SU-DHL-6 (cell line): ENCODE results near the gene UBE2E2.

Source experiments
- H2AFZ ChIP-seq: fragments of 200-600 bp; sonication (generic); 2 replicates; pipeline ENCODE4 v1.6.1; 2014; ENCODE audit warnings: low read depth, mild to moderate bottlenecking, moderate library complexity, mixed read lengths, antibody characterized with exemption, low read length; ENCODE audit not compliant: severe bottlenecking
- H3F3A ChIP-seq: fragments of 200-600 bp; shearing (Covaris generic); 2 replicates; pipeline ENCODE4 v1.6.0; 2016; ENCODE audit warnings: antibody characterized with exemption, mild to moderate bottlenecking; ENCODE audit not compliant: insufficient read depth
- H3K27ac ChIP-seq: fragments of 200-600 bp; sonication (generic); 2 replicates; pipeline ENCODE4 v1.5.1; 2016; ENCODE audit warnings: low read depth, mild to moderate bottlenecking, low read length, moderate library complexity, mixed read lengths
- H3K27me3 ChIP-seq: fragments of 200-600 bp; sonication (generic), shearing (Covaris generic); 2 replicates; pipeline ENCODE4 v1.6.0; 2014; ENCODE audit warnings: mild to moderate bottlenecking, low read length
- H3K36me3 ChIP-seq: fragments of 200-600 bp; sonication (generic); 2 replicates; pipeline ENCODE4 v1.6.1; 2014; ENCODE audit warnings: mild to moderate bottlenecking, low read length, mixed read lengths
- H3K4me2 ChIP-seq: fragments of 300-600, 200-600 bp; shearing (Covaris generic), sonication (generic); 2 replicates; pipeline ENCODE4 v1.6.0; 2014; ENCODE audit warnings: low read length, low read depth, mild to moderate bottlenecking; ENCODE audit not compliant: poor library complexity, severe bottlenecking
- H3K4me3 ChIP-seq: fragments of 200-600 bp; sonication (generic); 2 replicates; pipeline ENCODE4 v1.5.1; 2014; ENCODE audit warnings: antibody characterized with exemption, low read length, mild to moderate bottlenecking, mixed read lengths; ENCODE audit not compliant: insufficient read depth, poor library complexity, severe bottlenecking
- H3K79me2 ChIP-seq: fragments of 200-600 bp; sonication (generic); 2 replicates; pipeline ENCODE4 v1.6.1; 2014; ENCODE audit warnings: mild to moderate bottlenecking, low read length, moderate library complexity; ENCODE audit not compliant: insufficient read depth
- H3K9ac ChIP-seq: fragments of 200-600 bp; sonication (generic); 2 replicates; pipeline ENCODE4 v1.7.0; 2014; ENCODE audit warnings: mild to moderate bottlenecking, low read length
- H3K9me2 ChIP-seq: fragments of 200-600 bp; sonication (generic); replicated peaks from 2 replicates; pipeline ENCODE4 v1.6.1; 2014; ENCODE audit warnings: low read length; ENCODE audit not compliant: insufficient read depth
- H3K9me3 ChIP-seq: fragments of 200-600 bp; sonication (generic); 2 replicates; pipeline ENCODE4 v1.6.1; 2014; ENCODE audit warnings: low read length, mixed read lengths; ENCODE audit not compliant: insufficient read depth
- H4K20me1 ChIP-seq: fragments of 200-600 bp; sonication (generic); 2 replicates; pipeline ENCODE4 v1.6.1; 2014; ENCODE audit warnings: low read depth, mild to moderate bottlenecking, antibody characterized with exemption, low read length, moderate library complexity, mixed read lengths
- EZH2phosphoT487 ChIP-seq: fragments of 200-600 bp; sonication (generic), shearing (Covaris generic); conservative IDR thresholded peaks from 2 replicates; pipeline ENCODE4 v1.6.1; 2018; ENCODE audit warnings: mild to moderate bottlenecking, antibody characterized with exemption, low read length, moderate library complexity, mixed read lengths
- TF ChIP-seq, protein P1 (sequence below): fragments of 200-600 bp; sonication (generic); IDR thresholded peaks from one replicate; pipeline ENCODE4 v1.5.1; 2017; ENCODE audit warnings: antibody characterized with exemption, mild to moderate bottlenecking, low read length, moderate library complexity; ENCODE audit not compliant: insufficient read depth, poor library complexity, severe bottlenecking

The UBE2E2 gene

DNA sequence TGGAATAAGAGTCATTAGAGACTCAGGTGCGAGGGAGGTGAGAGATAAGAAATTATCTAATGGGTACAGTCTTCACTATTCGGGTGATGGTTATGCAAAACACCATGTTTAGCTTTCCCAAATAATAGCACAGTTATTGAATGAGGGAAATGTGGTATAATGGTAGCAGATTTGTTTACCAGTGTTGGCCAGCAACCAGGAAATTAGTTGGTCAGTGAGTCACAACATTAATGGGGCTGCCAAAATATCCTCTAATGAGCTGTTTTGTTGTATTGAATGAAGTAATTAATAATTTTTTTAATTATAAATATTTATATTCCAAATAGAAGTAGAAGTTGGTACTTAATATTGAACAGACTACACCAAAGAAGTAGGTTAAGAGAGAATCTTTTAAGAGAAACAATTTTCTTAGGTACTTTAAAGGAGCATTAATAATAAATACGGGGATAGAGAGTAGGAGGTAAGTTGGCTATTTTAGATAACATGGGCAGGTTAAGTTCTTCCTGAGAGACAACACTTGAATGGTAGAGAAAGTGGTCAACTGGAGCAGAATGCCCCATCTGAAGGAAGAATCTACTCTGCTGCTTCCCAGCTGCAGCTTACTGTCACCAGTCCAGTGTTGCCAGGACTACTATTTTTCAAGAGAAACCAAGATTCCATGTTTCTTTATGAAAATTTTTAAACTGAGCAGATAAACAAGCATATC lies 218.8 kb downstream of the UBE2E2 start:
- Histone ChIP-seq H3F3A (no peaks in the 10 kb centered on the region), H3K9me2 (no peaks in the 10 kb centered on the region), H3K27me3 (no peaks in the 10 kb centered on the region), H2AFZ (no peak overlapping the region), H3K4me2 (no peak overlapping the region), H3K79me2 (no peaks in the 10 kb centered on the region), H3K4me3 (no peak overlapping the region), H3K9me3 (no peaks in the 10 kb centered on the region), H3K36me3 (no peaks in the 10 kb centered on the region), H3K27ac (no peak overlapping the region), H4K20me1 (peaks cover 11% of the 10 kb centered on the region), H3K9ac (no peak overlapping the region)
- TF ChIP-seq, protein P1, sequence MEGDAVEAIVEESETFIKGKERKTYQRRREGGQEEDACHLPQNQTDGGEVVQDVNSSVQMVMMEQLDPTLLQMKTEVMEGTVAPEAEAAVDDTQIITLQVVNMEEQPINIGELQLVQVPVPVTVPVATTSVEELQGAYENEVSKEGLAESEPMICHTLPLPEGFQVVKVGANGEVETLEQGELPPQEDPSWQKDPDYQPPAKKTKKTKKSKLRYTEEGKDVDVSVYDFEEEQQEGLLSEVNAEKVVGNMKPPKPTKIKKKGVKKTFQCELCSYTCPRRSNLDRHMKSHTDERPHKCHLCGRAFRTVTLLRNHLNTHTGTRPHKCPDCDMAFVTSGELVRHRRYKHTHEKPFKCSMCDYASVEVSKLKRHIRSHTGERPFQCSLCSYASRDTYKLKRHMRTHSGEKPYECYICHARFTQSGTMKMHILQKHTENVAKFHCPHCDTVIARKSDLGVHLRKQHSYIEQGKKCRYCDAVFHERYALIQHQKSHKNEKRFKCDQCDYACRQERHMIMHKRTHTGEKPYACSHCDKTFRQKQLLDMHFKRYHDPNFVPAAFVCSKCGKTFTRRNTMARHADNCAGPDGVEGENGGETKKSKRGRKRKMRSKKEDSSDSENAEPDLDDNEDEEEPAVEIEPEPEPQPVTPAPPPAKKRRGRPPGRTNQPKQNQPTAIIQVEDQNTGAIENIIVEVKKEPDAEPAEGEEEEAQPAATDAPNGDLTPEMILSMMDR = no peak
- no peak for TF ChIP-seq EZH2phosphoT487

DNA sequence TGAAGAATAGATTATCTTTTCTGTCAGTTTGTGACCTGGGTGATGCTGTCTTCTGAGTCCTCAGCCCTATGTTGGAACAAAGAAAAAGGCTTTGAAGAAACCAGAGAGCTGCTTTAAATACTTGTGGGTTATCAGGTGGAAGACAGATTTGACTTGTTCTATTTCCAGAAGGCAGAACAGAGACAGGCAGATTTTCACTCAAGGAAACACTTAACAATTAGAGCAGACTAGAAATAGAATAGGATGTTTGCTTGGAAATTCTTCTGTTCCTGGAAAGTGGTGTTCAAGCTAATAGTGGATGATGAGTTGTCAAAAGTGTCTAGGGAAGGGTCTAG lies 219.4 kb downstream of the UBE2E2 start:
- Histone ChIP-seq H4K20me1 (peaks cover 11% of the 10 kb centered on the region), H3K9me3 (no peaks in the 10 kb centered on the region), H3F3A (no peaks in the 10 kb centered on the region), H3K4me3 (no peak overlapping the region), H2AFZ (no peak overlapping the region), H3K4me2 (no peak overlapping the region), H3K27me3 (no peaks in the 10 kb centered on the region), H3K79me2 (no peaks in the 10 kb centered on the region), H3K27ac (no peak overlapping the region), H3K9ac (no peak overlapping the region), H3K9me2 (no peaks in the 10 kb centered on the region), H3K36me3 (no peaks in the 10 kb centered on the region)
- TF ChIP-seq EZH2phosphoT487 = no peak
- TF ChIP-seq, protein P1 = no peak

DNA sequence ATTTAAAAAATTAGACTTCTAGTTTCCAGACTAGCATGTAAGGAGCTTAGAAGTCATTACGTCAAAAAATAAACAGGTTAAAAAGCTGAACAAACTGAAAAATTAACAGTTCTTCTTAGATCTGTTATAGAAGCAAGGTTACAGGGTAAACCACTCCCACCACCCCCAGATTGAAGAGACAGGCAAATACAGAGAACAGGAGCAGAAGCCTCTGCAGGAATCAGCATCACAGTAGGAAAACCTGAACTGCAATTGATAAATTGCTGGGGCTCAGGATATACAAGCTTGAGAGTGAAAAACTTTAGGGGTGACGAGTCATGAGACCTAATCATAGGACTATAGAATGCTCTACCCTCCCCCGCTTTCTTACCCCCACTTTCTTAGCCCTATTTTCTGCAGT lies 222.3 kb downstream of the UBE2E2 start:
- Histone ChIP-seq H3K27me3 (no peaks in the 10 kb centered on the region), H3K79me2 (no peaks in the 10 kb centered on the region), H4K20me1 (peaks cover 11% of the 10 kb centered on the region), H3K27ac (no peak overlapping the region), H3K9ac (no peak overlapping the region), H3K9me2 (no peaks in the 10 kb centered on the region), H3K4me3 (no peak overlapping the region), H3K4me2 (no peak overlapping the region), H3F3A (no peaks in the 10 kb centered on the region), H3K9me3 (no peaks in the 10 kb centered on the region), H2AFZ (no peak overlapping the region), H3K36me3 (no peaks in the 10 kb centered on the region)
- TF ChIP-seq EZH2phosphoT487 = no peak
- TF ChIP-seq, protein P1 = no peak
